ENCODE data around the gene GNG10.

DNA sequence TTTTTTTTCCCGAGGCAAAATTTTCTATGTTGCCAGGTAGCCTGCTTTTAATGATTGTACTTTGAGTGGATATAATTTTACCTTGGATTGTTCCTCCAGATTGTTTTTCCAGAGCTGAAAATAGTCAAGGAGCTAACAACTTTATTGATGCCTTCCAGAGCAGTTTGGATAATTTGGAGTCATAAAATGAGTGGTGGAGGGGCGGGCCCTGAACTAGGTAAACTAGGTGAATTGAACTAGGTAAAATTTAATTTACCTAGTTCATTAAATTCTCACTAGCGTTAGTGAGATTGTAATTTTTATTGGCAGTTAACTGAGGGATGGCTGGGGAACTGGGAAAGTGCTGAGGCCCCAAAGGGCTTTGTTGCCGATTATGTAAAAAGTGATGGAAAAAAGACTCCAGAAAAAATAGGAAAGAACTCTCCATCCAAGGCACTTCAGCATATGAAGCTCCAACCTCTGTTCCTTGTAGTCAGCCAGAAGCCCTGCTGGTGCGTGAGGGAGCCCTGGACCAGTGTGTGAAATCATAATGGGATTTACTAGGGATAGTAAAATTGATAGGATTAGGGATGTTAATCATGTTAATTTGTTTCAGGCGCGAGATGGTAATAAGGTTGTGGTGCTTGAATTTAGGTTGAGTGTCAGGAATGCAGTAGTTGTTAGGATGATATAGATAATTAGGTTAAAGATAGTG is 28.6 kb upstream of the GNG10 start:
- no peak for TF ChIP-seq POLR2A (IDR thresholded peaks at IDR 0.05)
- TF ChIP-seq, protein P1, sequence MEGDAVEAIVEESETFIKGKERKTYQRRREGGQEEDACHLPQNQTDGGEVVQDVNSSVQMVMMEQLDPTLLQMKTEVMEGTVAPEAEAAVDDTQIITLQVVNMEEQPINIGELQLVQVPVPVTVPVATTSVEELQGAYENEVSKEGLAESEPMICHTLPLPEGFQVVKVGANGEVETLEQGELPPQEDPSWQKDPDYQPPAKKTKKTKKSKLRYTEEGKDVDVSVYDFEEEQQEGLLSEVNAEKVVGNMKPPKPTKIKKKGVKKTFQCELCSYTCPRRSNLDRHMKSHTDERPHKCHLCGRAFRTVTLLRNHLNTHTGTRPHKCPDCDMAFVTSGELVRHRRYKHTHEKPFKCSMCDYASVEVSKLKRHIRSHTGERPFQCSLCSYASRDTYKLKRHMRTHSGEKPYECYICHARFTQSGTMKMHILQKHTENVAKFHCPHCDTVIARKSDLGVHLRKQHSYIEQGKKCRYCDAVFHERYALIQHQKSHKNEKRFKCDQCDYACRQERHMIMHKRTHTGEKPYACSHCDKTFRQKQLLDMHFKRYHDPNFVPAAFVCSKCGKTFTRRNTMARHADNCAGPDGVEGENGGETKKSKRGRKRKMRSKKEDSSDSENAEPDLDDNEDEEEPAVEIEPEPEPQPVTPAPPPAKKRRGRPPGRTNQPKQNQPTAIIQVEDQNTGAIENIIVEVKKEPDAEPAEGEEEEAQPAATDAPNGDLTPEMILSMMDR (IDR thresholded peaks at IDR 0.05): no peak

Data from adrenal gland (tissue), 5 donors.